GM10266 (cell line): ENCODE results near the gene CORO2A.

Source experiments
- DNase-seq: peaks from one replicate; pipeline ENCODE4 v3.0.0; 2012; ENCODE audit errors: extremely low spot score
- CTCF ChIP-seq: IDR thresholded peaks from 2 replicates; pipeline ENCODE4 v1.5.1; 2012; ENCODE audit warnings: mild to moderate bottlenecking, low read depth; ENCODE audit not compliant: control insufficient read depth, insufficient read depth; ENCODE audit errors: missing control alignments

The CORO2A gene

GRCh38 chr9:98192503-98193335 lies at the start of gene CORO2A:
Gene CORO2A (minus strand): TSS chr9:98192637. CDS start chr9:98157660, 34,977 bp downstream.
- DNase-seq = peak; percentile 92

GRCh38 chr9:98241357-98242300 lies 49.2 kb upstream of the CORO2A start:
- DNase-seq = no peak
- TF ChIP-seq CTCF = no peak

More at GRCh38 chr9:98192503-98193335, at the start of gene CORO2A:
- peak; percentile 39 for TF ChIP-seq CTCF

- DNase-seq = no peak
- no peak for TF ChIP-seq CTCF
Measured at GRCh38 chr9:98240475-98240874, 48.0 kb upstream of the CORO2A start.

GRCh38 chr9:98236901-98237487 lies 44.6 kb upstream of the CORO2A start:
- no peak for DNase-seq
- TF ChIP-seq CTCF = no peak

GRCh38 chr9:98235126-98235525 lies 42.7 kb upstream of the CORO2A start:
- no peak for TF ChIP-seq CTCF
- no peak for DNase-seq

- no peak for DNase-seq
Measured at GRCh38 chr9:98234245-98234825, 41.9 kb upstream of the CORO2A start.

More at GRCh38 chr9:98234245-98234825, 41.9 kb upstream of the CORO2A start:
- no peak for TF ChIP-seq CTCF
